Stimulated activated naive CD8-positive, alpha-beta T cell treated with anti-CD3 and anti-CD28 coated beads, Interleukin-15, Interleukin-2, amounts not matched to agents 100 ng/mL and 50 ng/mL, for 24 hours (primary cell): ENCODE measurements around the gene GOLGA6D.
"Not testable (repeated sequence)": the region's sequence is repeated elsewhere in the genome, so short reads cannot be mapped to it uniquely, and the experiment has no call there.

ENCODE experiments used
- H3K27ac Mint-ChIP-seq: one replicate; pipeline ENCODE4 v1.8.0; 2021; ENCODE audit warnings: mild to moderate bottlenecking, mixed read lengths
- H3K27me3 Mint-ChIP-seq: one replicate; pipeline ENCODE4 v1.8.0; 2021; ENCODE audit warnings: mixed read lengths
- H3K36me3 Mint-ChIP-seq: one replicate; pipeline ENCODE4 v1.8.0; 2021; ENCODE audit warnings: low read depth, mixed read lengths
- H3K4me1 Mint-ChIP-seq: one replicate; pipeline ENCODE4 v1.8.0; 2021; ENCODE audit warnings: low read depth, mixed read lengths
- H3K4me3 Mint-ChIP-seq: one replicate; pipeline ENCODE4 v1.8.0; 2021; ENCODE audit warnings: mild to moderate bottlenecking, mixed read lengths
- H3K9me3 Mint-ChIP-seq: one replicate; pipeline ENCODE4 v1.8.0; 2021; ENCODE audit warnings: mixed read lengths

The GOLGA6D gene, protein sequence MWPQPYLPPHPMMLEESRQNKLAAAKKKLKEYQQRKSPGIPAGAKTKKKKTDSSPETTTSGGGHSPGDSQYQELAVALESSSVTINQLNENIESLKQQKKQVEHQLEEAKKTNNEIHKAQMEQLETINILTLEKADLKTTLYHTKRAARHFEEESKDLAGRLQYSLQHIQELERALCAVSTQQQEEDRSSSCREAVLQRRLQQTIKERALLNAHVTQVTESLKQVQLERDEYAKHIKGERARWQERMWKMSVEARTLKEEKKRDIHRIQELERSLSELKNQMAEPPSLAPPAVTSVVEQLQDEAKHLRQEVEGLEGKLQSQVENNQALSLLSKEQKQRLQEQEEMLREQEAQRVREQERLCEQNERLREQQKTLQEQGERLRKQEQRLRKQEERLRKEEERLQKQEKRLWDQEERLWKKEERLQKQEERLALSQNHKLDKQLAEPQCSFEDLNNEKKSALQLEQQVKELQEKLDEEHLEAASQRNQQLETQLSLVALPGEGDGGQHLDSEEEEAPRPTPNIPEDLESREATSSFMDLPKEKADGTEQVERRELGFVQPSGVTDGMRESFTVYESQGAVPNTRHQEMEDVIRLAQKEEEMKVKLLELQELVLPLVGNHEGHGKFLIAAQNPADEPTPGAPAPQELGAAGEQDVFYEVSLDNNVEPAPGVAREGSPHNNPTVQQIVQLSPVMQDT

DNA sequence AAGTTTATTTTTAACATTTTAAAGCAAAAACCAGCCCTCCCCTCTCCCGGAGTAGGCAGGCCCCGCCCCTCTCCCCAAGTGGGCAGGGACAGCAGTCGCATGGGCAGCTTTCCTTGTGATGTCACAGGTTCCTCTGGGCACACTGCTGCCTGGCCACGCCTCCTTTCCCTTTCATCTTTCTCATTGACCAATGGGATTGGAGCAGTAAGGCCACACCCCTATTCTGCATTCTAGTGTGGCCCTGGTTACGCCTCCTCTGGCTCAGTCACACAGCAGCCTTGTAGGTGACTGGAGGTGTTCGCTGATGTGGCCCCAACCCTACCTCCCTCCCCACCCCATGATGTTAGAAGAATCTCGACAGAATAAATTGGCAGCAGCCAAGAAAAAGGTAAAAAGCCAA lies at the start of gene GOLGA6D:
TSS of gene GOLGA6D (plus strand) at position 264 of the 400 bp plus-strand sequence. CDS start at position 305, 41 bp downstream.
- H3K36me3 Mint-ChIP-seq, H3K4me3 Mint-ChIP-seq, H3K4me1 Mint-ChIP-seq, H3K9me3 Mint-ChIP-seq, H3K27ac Mint-ChIP-seq, H3K27me3 Mint-ChIP-seq: not testable (repeated sequence)

DNA sequence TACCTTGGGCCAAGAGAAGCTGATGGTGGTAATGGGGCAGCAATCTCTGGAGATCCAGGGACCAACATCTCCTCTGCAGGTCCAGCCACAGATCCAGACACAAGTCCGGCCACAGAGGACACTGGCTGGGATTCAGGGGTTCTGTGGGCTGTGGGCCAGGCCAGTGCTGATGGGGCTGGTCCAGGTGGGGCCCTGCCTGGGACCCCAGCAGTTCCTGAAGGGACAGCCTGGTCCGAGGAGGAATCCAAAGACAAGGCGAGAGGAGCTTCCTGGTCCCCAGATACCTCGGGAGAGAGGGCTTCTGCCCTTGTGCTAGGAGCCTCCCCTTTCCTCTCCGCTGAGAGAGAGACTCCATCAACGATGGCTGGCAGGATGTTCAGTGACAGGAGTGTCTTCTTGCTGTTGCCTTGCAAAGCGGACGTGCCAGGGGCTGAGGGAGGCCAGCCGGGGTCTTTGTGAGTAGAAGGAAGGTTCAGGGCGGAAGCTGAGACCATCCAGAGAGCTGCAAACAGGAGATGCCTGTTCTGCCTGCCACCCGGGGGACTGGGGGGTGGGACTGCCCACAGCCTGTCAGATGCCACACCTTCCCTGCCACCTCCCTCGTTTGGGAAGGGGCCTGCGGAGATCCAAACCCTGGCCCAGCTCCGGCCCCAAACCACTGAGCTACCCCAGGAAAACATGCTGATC lies 49.0 kb upstream of the GOLGA6D start:
- Mint-ChIP-seq H3K4me1 (no peaks in the 10 kb centered on the region), H3K36me3 (no peaks in the 10 kb centered on the region), H3K4me3 (no peak overlapping the region), H3K27ac (no peak overlapping the region), H3K27me3 (peaks cover 18% of the 10 kb centered on the region), H3K9me3 (no peaks in the 10 kb centered on the region)

DNA sequence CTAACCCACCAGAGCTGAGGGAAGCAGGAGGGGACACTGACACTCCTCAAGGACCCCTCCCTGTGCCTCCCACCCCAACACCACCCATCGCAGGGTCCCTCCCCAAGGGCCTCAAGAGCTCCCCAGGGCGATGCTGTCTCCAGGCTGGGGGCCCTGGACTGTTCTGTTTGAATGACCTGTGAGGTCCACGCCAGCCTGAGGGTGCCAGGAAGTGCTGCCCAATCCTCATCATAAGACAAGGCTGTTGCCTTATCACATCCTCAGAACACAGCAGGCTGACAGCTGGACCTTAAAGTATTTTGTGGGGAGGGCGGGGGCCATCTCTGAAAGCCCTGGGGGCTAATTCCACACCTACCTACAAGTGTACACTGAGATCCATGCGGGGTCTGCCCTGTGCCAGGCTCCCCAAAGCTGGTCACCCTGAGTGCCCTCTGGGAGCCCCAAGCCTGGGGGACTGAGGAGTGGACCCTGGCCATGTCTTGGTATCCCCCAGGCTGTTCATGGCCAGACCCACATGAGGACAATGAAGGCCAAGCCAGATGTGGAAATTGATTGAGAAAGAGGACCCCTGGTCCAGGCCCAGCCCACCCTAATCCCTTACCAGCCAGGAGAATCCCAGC lies 48.3 kb upstream of the GOLGA6D start:
- Mint-ChIP-seq H3K27ac (no peak overlapping the region), H3K9me3 (no peaks in the 10 kb centered on the region), H3K4me3 (no peak overlapping the region), H3K27me3 (peaks cover 18% of the 10 kb centered on the region), H3K4me1 (no peaks in the 10 kb centered on the region), H3K36me3 (no peaks in the 10 kb centered on the region)

DNA sequence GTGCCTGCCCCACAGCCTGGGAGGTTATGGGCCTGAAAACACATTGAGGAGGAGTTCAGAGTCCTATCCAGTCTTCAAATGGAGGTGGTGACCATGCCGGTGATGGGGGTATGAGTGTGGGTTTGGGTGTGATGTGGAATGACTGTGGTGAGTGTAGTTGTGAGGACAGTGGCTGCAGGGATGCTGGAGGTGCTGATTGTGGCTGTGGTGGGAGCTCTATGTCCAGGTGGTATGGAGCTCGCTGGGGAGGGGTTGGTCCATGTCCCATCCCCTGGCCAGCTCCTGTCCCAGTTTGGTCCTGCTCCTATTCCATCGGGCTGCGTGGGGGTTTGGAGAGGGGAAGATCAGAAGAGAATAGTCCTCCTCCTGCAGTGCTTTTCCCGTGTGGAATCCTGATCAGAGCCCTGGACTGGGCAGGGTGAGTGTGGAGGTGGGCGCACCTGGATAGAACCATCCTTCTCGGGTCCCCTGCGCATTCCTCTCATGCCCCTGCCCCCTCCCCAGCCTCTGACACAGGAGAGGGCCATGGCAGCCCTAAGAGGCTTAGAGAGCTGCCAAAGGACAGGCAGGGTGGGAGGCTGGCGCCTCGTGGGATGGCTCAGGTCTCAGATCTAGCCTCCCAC lies 47.5 kb upstream of the GOLGA6D start:
- Mint-ChIP-seq H3K9me3 (no peaks in the 10 kb centered on the region), H3K27me3 (peaks cover 18% of the 10 kb centered on the region), H3K4me1 (no peaks in the 10 kb centered on the region), H3K27ac (no peak overlapping the region), H3K4me3 (no peak overlapping the region), H3K36me3 (no peaks in the 10 kb centered on the region)

DNA sequence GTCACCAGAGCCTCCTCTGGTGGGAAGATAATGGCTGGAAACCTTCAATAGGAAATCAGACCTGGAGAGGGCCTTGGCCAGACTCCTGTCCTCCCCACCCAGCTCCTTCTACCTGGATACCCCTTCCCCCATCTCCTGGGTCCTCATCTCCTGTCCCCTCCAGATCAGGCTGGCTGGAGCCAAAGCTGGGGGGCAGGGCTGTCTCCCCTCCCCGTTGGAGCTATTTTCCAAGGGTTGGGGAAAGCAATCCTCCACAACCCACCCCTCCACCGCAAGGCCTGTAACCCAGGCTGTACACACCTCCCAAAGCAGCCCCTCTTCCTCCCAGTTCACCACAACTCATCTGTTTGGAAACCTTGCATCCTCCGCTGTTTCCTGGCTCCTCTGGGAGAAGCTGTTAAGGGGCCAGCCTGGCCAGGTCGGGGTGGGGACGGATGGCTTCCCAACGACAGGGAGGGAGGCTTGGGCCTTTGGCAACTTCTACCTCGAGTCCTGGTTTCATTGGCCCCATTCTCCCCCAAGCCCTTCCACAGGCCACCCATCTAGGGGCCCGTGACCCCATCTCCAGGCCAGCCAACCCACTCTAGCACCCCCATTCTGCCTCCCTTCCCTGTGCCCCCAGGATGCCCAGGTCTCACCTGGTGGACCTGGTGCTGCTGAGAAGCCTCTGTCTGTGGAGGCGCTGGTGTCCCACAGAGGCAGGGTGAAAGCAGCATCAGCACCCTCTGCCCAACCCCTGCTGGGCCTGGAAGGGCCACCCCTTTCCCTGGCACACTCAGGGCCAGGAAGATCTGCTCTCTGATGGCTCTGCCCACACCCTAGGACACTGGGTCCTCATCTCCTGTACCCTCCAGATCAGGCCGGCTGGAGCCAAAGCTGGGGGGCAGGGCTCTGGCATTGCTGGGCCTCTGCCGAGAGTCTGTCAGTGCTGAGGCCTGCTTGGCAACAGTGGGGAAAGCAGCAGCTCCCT lies 46.6 kb upstream of the GOLGA6D start:
- peaks cover 25% of the 10 kb centered on the region for H3K27me3 Mint-ChIP-seq

DNA sequence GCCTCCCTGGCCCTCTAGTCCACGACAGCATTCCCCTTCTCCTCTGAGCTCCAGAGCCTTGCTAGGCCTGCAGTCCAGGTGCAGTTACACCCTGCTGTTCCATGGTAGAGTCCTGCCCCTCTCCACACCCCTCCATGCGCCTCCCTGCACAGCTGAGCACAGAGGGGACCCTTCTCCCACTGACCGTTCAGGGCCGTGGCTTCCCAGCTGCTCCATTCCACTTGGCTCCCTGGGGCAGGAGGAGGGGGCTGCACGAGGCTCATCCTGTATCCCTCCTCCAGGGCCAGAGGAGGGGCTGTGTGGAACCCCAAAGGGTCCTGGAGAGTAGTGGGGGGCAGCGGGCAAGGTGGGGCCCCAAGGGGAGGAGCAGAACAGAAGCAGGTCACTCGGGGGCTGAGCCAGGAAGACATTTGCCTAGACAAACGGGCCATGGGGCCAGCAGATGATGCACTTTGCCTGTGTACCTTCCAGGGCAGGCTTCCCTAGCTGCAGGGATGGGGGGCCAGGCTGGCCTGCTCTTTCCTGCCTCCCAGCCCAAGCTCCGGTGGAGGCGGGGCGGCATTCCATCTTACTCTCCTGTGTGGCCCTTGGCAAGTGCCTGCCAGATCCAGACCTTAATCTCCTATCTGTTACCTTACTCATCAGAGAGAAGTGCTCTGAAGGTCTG lies 45.2 kb upstream of the GOLGA6D start:
- H3K4me3 Mint-ChIP-seq = no peak overlapping the region
- H3K4me1 Mint-ChIP-seq = no peaks in the 10 kb centered on the region
- no peaks in the 10 kb centered on the region for H3K9me3 Mint-ChIP-seq
- no peaks in the 10 kb centered on the region for H3K36me3 Mint-ChIP-seq
- H3K27ac Mint-ChIP-seq = no peak overlapping the region
- peaks cover 15% of the 10 kb centered on the region for H3K27me3 Mint-ChIP-seq

More for the DNA sequence above, 46.6 kb upstream of the GOLGA6D start:
- Mint-ChIP-seq H3K36me3 (no peaks in the 10 kb centered on the region), H3K9me3 (no peaks in the 10 kb centered on the region), H3K4me1 (no peaks in the 10 kb centered on the region), H3K4me3 (no peak overlapping the region), H3K27ac (no peak overlapping the region)

DNA sequence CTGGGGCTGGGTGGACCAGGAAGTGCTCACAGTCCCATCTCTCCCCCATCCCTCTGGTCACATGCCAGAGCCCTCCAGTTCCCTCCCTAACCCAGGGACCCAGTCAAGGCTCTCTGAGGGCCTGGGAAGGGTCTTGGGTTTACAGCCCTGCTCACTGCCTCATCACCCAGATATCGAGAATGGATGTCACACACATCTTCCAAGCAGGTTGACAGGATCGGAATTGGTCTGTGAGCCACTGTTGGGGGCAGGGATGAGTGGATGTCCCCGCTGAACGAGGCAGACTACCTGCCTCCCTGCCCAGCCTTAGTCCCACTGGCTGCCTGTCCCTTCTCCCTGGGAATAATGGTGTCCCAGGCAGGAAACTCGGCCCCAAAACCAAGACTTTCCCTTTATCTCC lies 44.5 kb upstream of the GOLGA6D start:
- Mint-ChIP-seq H3K9me3 (no peaks in the 10 kb centered on the region), H3K27ac (no peak overlapping the region), H3K4me1 (no peaks in the 10 kb centered on the region), H3K36me3 (no peaks in the 10 kb centered on the region), H3K4me3 (no peak overlapping the region), H3K27me3 (peaks cover 15% of the 10 kb centered on the region)

DNA sequence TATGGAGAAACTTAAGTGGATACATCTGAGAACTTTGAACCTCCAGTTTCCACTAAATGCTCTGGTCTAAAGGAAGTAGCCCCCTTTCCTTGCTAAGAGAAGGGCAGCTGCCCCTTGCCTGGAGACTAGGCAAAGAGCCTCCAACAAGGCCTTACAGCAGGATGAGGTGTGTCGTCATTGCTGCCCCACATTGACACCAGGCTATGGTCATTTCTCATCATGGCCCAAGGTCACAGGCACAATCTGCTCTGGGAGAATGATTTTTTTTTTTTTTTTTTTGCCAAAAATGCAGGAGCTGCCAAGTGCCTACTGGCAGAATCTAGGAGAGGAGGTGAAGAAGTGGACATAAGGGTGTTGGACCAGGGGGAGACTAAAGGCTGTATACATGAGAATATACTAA lies 36.9 kb upstream of the GOLGA6D start:
- H3K27me3 Mint-ChIP-seq = peaks cover 20% of the 10 kb centered on the region
- not testable (repeated sequence) for H3K4me1 Mint-ChIP-seq, H3K27ac Mint-ChIP-seq, H3K4me3 Mint-ChIP-seq, H3K36me3 Mint-ChIP-seq, H3K9me3 Mint-ChIP-seq

DNA sequence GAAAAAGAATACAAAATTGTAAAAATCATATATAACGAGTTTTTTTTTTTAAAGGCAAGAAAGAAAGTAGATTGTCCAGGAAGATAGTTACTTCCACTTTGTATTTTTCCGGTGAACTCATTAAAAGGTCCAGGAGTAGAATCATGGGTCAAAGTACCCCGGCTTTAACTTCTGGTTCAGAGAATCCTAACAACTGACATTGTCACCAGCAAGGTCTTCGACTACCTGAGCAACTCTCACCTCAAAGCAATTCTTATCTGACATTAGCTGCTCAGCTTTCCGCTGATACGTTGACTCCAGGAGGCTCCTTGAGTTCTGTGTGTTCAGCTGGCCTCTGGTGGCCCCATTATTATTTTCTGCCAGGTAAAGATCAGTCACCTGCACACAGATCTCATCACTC lies 33.6 kb upstream of the GOLGA6D start:
- H3K27ac Mint-ChIP-seq, H3K4me1 Mint-ChIP-seq, H3K4me3 Mint-ChIP-seq, H3K36me3 Mint-ChIP-seq, H3K9me3 Mint-ChIP-seq: not testable (repeated sequence)
- peaks cover 35% of the 10 kb centered on the region for H3K27me3 Mint-ChIP-seq

DNA sequence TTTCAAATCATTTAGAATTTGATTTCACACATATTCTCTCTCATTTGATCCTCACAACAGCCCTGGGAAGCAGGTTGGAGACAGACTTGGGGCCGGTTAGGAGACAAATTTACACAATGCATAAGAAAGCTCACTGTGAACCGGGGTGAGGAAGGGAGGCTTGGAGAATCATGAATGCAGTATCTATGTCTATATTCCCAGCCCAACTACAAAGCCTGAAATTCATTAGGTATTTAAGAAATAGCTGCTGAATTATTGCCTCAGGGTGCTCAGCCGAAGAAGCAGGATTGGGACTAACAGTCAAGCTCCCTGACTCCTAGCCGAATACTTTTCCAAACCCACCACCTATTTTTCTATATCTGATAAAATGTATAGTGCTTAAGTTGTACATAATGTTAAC lies 32.9 kb upstream of the GOLGA6D start:
- no peaks in the 10 kb centered on the region for H3K9me3 Mint-ChIP-seq
- no peaks in the 10 kb centered on the region for H3K36me3 Mint-ChIP-seq
- no peak overlapping the region for H3K27ac Mint-ChIP-seq
- no peaks in the 10 kb centered on the region for H3K4me1 Mint-ChIP-seq
- peaks cover 35% of the 10 kb centered on the region for H3K27me3 Mint-ChIP-seq
- no peak overlapping the region for H3K4me3 Mint-ChIP-seq

DNA sequence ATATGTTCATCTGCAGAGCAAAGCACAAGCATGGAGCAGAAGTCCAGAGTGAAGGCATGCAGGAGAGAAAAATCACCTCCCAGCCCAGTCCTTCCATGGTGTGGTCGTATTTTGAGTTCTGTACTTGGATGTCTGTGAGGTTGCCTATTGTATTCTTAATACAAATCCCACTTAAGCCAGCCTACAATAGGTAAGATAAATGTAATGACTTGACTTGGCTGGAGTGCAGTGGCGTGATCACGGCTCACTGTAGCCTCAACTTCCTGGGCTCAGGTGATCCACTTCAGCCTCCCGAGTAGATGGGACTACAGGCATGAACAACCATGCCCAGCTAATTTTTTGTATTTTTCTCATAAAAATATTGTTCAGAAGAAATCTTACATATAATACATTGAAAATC lies 31.3 kb upstream of the GOLGA6D start:
- H3K27me3 Mint-ChIP-seq = peaks cover 35% of the 10 kb centered on the region
- not testable (repeated sequence) for H3K27ac Mint-ChIP-seq, H3K4me3 Mint-ChIP-seq, H3K9me3 Mint-ChIP-seq, H3K4me1 Mint-ChIP-seq, H3K36me3 Mint-ChIP-seq

DNA sequence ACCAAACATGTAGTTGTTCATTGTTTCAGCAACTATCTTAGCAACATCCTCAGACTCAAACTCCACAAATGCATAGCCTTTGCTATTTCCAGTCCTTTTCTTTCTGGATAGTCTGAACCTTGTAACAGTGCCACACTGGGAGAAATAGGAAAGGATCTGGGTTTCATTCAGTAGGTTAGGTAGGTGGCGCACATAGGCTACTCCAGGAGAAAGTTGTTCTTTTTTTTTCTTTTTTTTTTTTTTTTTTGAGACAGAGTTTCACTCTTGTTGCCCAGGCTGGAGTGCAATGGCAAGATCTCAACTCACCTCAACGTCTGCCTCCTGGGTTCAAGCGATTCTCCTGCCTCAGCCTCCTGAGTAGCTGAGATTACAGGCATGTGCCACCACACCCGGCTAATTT lies 30.4 kb upstream of the GOLGA6D start:
- H3K36me3 Mint-ChIP-seq, H3K4me3 Mint-ChIP-seq, H3K27ac Mint-ChIP-seq, H3K4me1 Mint-ChIP-seq, H3K9me3 Mint-ChIP-seq: not testable (repeated sequence)
- peaks cover 35% of the 10 kb centered on the region for H3K27me3 Mint-ChIP-seq

DNA sequence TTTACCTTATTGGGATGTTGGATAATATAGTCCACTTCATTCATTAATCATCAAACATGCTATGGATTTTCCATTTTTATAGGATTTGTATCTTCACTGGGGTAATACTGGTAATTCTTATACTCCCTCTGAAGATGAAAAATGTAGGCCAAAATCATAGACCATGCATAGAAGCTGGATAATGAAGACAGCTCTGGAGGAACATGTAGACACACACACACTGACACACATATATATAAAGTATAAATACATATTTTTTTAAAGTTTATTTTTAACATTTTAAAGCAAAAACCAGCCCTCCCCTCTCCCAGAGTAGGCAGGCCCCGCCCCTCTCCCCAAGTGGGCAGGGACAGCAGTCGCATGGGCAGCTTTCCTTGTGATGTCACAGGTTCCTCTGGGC lies 24.6 kb upstream of the GOLGA6D start, which contains the start of gene GOLGA6C:
TSS of gene GOLGA6C (plus strand) at position 301 of the 400 bp plus-strand sequence. CDS start 265 bp downstream, outside the sequence.
- not testable (repeated sequence) for H3K36me3 Mint-ChIP-seq, H3K4me1 Mint-ChIP-seq, H3K9me3 Mint-ChIP-seq, H3K27ac Mint-ChIP-seq, H3K4me3 Mint-ChIP-seq, H3K27me3 Mint-ChIP-seq
